Fibroblast of lung (primary cell): Measurements from ENCODE around the gene NELFB. TPM values are rescaled to one million over a fixed set of nuclear protein-coding genes. Genes with fewer than 3 reads are reported as not detected.

Experiments
- DNase-seq, 2 donors: peaks; one replicate each; pipeline versions ENCODE4 v3.0.0 to v3.0.0-alpha.2; 2010; ENCODE audit warnings: low read depth in 2 of 2
- H2AFZ ChIP-seq: 2 replicates; pipeline ENCODE4 v1.5.1; 2012; ENCODE audit warnings: low read length, control low read depth, inconsistent platforms
- H3K27ac ChIP-seq: 2 replicates; pipeline ENCODE4 v1.5.1; 2011; ENCODE audit warnings: low read length, control low read depth; ENCODE audit not compliant: insufficient read depth
- H3K27me3 ChIP-seq: 2 replicates; pipeline ENCODE4 v1.5.1; 2011; ENCODE audit warnings: mild to moderate bottlenecking, low read length; ENCODE audit not compliant: control insufficient read depth, insufficient read depth
- H3K36me3 ChIP-seq: 2 replicates; pipeline ENCODE4 v1.5.1; 2011; ENCODE audit warnings: low read length; ENCODE audit not compliant: control insufficient read depth, insufficient read depth
- H3K4me1 ChIP-seq: 2 replicates; pipeline ENCODE4 v1.5.1; 2011; ENCODE audit warnings: low read length; ENCODE audit not compliant: control insufficient read depth, insufficient read depth; ENCODE audit errors: extremely low read depth
- H3K4me2 ChIP-seq: 2 replicates; pipeline ENCODE4 v1.5.1; 2011; ENCODE audit warnings: low read length, control low read depth; ENCODE audit not compliant: insufficient read depth; ENCODE audit errors: extremely low read depth
- H3K4me3 ChIP-seq, 4 experiments: fragments of 200-600 bp in 1 of 4; sonication (generic) in 1 of 4; replicated peaks in 1 of 4; 2 replicates each; pipeline ENCODE4 v1.5.1; 2011 to 2016; ENCODE audit warnings: low read length in 4 of 4, low read depth in 3 of 4, mild to moderate bottlenecking in 3 of 4, control low read depth in 2 of 4, inconsistent platforms in 1 of 4, mixed read lengths in 1 of 4; ENCODE audit not compliant: insufficient read depth in 1 of 4; ENCODE audit errors: control extremely low read depth in 1 of 4
- H3K79me2 ChIP-seq: 2 replicates; pipeline ENCODE4 v1.5.1; 2012; ENCODE audit warnings: mild to moderate bottlenecking, low read length, inconsistent platforms; ENCODE audit not compliant: control insufficient read depth, insufficient read depth
- H3K9ac ChIP-seq: 2 replicates; pipeline ENCODE4 v1.5.1; 2011; ENCODE audit warnings: mild to moderate bottlenecking, low read length, control low read depth; ENCODE audit not compliant: insufficient read depth
- H3K9me3 ChIP-seq: 2 replicates; pipeline ENCODE4 v1.5.1; 2012; ENCODE audit warnings: low read depth, low read length; ENCODE audit not compliant: control insufficient read depth, insufficient read depth
- H4K20me1 ChIP-seq: 2 replicates; pipeline ENCODE4 v1.5.1; 2011; ENCODE audit warnings: low read length; ENCODE audit not compliant: control insufficient read depth, insufficient read depth; ENCODE audit errors: extremely low read depth
- CTCF ChIP-seq, 2 donors: IDR thresholded peaks in 1 of 2; conservative IDR thresholded peaks in 1 of 2; 1 replicate in 1 of 2; 2 replicates in 1 of 2; pipeline ENCODE4 v1.5.1; 2011 to 2012; ENCODE audit warnings: low read length in 2 of 2, control low read depth in 1 of 2, inconsistent platforms in 1 of 2, low read depth in 1 of 2, mild to moderate bottlenecking in 1 of 2
- EZH2 ChIP-seq: IDR thresholded peaks from 2 replicates; pipeline ENCODE4 v1.5.1; 2012; ENCODE audit warnings: low read length, control low read depth, mild to moderate bottlenecking; ENCODE audit errors: missing control alignments
- polyA plus RNA-seq, 2 donors: library from polyadenylated mRNA; depleted of rRNA in 1 of 2; stranded (reverse) in 1 of 2; unstranded in 1 of 2; fragments of >200 nt; gene quantifications; 2 replicates each; pipeline ENCODE4 v1.2.1, GENCODE V29; 2011 to 2012; ENCODE audit warnings: missing spikeins in 1 of 2
- total RNA-seq: library from RNA; depleted of rRNA; stranded (reverse); fragments of >200 nt; gene quantifications from 2 replicates; pipeline ENCODE4 v1.2.1, GENCODE V29; 2014

NELFB gene
- total and polyA plus RNA-seq, 2 donors (not counting 1 experiment from before 2014, with no cell fraction given): 23.5 to 50.0 TPM

GRCh38 chr9:137225699-137226331 lies 29.3 kb upstream of the NELFB start:
- H3K36me3 ChIP-seq: no peaks in the 10 kb centered on the region
- H4K20me1 ChIP-seq: no peaks in the 10 kb centered on the region
- H3K79me2 ChIP-seq: no peaks in the 10 kb centered on the region
- H3K27ac ChIP-seq: no peak overlapping the region
- no peak overlapping the region for H3K4me2 ChIP-seq
- no peaks in the 10 kb centered on the region for H3K27me3 ChIP-seq
- no peaks in the 10 kb centered on the region for H3K9me3 ChIP-seq
- no peak overlapping the region for H3K4me3 ChIP-seq
- H3K4me1 ChIP-seq: peaks cover 3% of the 10 kb centered on the region
- TF ChIP-seq CTCF (conservative IDR thresholded peaks at IDR 0.05 in 1 of 2, IDR thresholded peaks at IDR 0.05 in 1 of 2; ENCODE audit: low read depth in 1 of 2, low read length in 2 of 2): no peak
- TF ChIP-seq EZH2: no peak
- H3K9ac ChIP-seq: no peak overlapping the region
- DNase-seq: no peak
- H2AFZ ChIP-seq: no peak overlapping the region

GRCh38 chr9:137226338-137227053 lies 28.6 kb upstream of the NELFB start:
- no peaks in the 10 kb centered on the region for H3K36me3 ChIP-seq
- no peaks in the 10 kb centered on the region for H4K20me1 ChIP-seq
- no peak overlapping the region for H3K4me2 ChIP-seq
- no peak overlapping the region for H3K27ac ChIP-seq
- no peak overlapping the region for H3K9ac ChIP-seq
- H3K4me1 ChIP-seq: peaks cover 3% of the 10 kb centered on the region
- no peaks in the 10 kb centered on the region for H3K9me3 ChIP-seq
- no peak overlapping the region for H3K4me3 ChIP-seq
- TF ChIP-seq EZH2: no peak
- TF ChIP-seq CTCF (conservative IDR thresholded peaks at IDR 0.05 in 1 of 2, IDR thresholded peaks at IDR 0.05 in 1 of 2; ENCODE audit: low read depth in 1 of 2, low read length in 2 of 2): no peak
- no peaks in the 10 kb centered on the region for H3K79me2 ChIP-seq
- no peak overlapping the region for H2AFZ ChIP-seq
- H3K27me3 ChIP-seq: no peaks in the 10 kb centered on the region
- no peak for DNase-seq

GRCh38 chr9:137227054-137227852 lies 27.9 kb upstream of the NELFB start, which contains the start of gene RNF224:
RNF224 (plus strand) TSS chr9:137227502; CDS start chr9:137228336, 834 bp downstream.
- H3K27ac ChIP-seq: no peak within 1 kb of the TSS
- no peak within 1 kb of the TSS for H2AFZ ChIP-seq

More at GRCh38 chr9:137227054-137227852, 27.9 kb upstream of the NELFB start, which contains the start of gene RNF224:
- Histone ChIP-seq H3K36me3 (no peaks in the 10 kb centered on the region), H3K27me3 (no peaks in the 10 kb centered on the region), H3K4me2 (no peak within 1 kb of the TSS), H3K4me3 (no peak within 1 kb of the TSS), H3K9me3 (no peaks in the 10 kb centered on the region), H4K20me1 (no peaks in the 10 kb centered on the region), H3K4me1 (peaks cover 3% of the 10 kb centered on the region), H3K79me2 (no peaks in the 10 kb centered on the region), H3K9ac (no peak within 1 kb of the TSS)
- no peak for TF ChIP-seq EZH2
- TF ChIP-seq CTCF (conservative IDR thresholded peaks at IDR 0.05 in 1 of 2, IDR thresholded peaks at IDR 0.05 in 1 of 2; ENCODE audit: low read depth in 1 of 2, low read length in 2 of 2): peak; percentile 66 to 83
- DNase-seq: peak; percentile 49 to 63
